Activated T-cell treated with anti-CD3 and anti-CD28 coated beads, Interleukin-2, amount 50 U/mL, for 24 hours (primary cell): ENCODE results near the gene SMAD4.

Experiments used
- DNase-seq: peaks from one replicate; pipeline ENCODE4 v3.0.0-alpha.2; 2020
- H3K27ac Mint-ChIP-seq: 2 replicates; pipeline ENCODE4 v1.8.0; 2020; ENCODE audit warnings: mild to moderate bottlenecking, mixed read lengths
- H3K27me3 Mint-ChIP-seq: 2 replicates; pipeline ENCODE4 v1.8.0; 2020; ENCODE audit warnings: mixed read lengths
- H3K36me3 Mint-ChIP-seq: 2 replicates; pipeline ENCODE4 v1.8.0; 2020; ENCODE audit warnings: low read depth, mixed read lengths
- H3K4me1 Mint-ChIP-seq: 2 replicates; pipeline ENCODE4 v1.8.0; 2020; ENCODE audit warnings: low read depth, mixed read lengths
- H3K4me3 Mint-ChIP-seq: 2 replicates; pipeline ENCODE4 v1.8.0; 2020; ENCODE audit warnings: mild to moderate bottlenecking, moderate library complexity, mixed read lengths
- H3K9me3 Mint-ChIP-seq: 2 replicates; pipeline ENCODE4 v1.8.0; 2020; ENCODE audit warnings: mixed read lengths

Gene SMAD4

GRCh38 chr18:51123936-51124486 lies 94.0 kb downstream of the SMAD4 start:
- no peaks in the 10 kb centered on the region for H3K9me3 Mint-ChIP-seq
- DNase-seq = no peak
- H3K27me3 Mint-ChIP-seq = no peaks in the 10 kb centered on the region

GRCh38 chr18:51125976-51126375 lies 96.0 kb downstream of the SMAD4 start:
- no peak for DNase-seq
- Mint-ChIP-seq H3K27me3 (no peaks in the 10 kb centered on the region), H3K36me3 (no peaks in the 10 kb centered on the region), H3K9me3 (no peaks in the 10 kb centered on the region), H3K4me3 (no peak overlapping the region), H3K4me1 (no peaks in the 10 kb centered on the region), H3K27ac (no peak overlapping the region)

More at GRCh38 chr18:51123936-51124486, 94.0 kb downstream of the SMAD4 start:
- no peak overlapping the region for H3K27ac Mint-ChIP-seq
- H3K36me3 Mint-ChIP-seq = no peaks in the 10 kb centered on the region
- no peak overlapping the region for H3K4me3 Mint-ChIP-seq
- H3K4me1 Mint-ChIP-seq = no peaks in the 10 kb centered on the region

- no peaks in the 10 kb centered on the region for H3K36me3 Mint-ChIP-seq
- no peaks in the 10 kb centered on the region for H3K27me3 Mint-ChIP-seq
- no peak for DNase-seq
- H3K4me1 Mint-ChIP-seq = no peaks in the 10 kb centered on the region
- no peak overlapping the region for H3K27ac Mint-ChIP-seq
- H3K4me3 Mint-ChIP-seq = no peak overlapping the region
- no peaks in the 10 kb centered on the region for H3K9me3 Mint-ChIP-seq
Observed at GRCh38 chr18:51127664-51128063, 97.7 kb downstream of the SMAD4 start.

- no peak overlapping the region for H3K27ac Mint-ChIP-seq
- H3K4me3 Mint-ChIP-seq = no peak overlapping the region
- H3K36me3 Mint-ChIP-seq = no peaks in the 10 kb centered on the region
- no peaks in the 10 kb centered on the region for H3K27me3 Mint-ChIP-seq
- no peak for DNase-seq
- no peaks in the 10 kb centered on the region for H3K9me3 Mint-ChIP-seq
- H3K4me1 Mint-ChIP-seq = no peaks in the 10 kb centered on the region
Observed at GRCh38 chr18:51128533-51128932, 98.5 kb downstream of the SMAD4 start.

- Mint-ChIP-seq H3K36me3 (no peaks in the 10 kb centered on the region), H3K4me1 (peaks cover 4% of the 10 kb centered on the region), H3K27ac (no peak overlapping the region), H3K4me3 (no peak overlapping the region), H3K27me3 (no peaks in the 10 kb centered on the region), H3K9me3 (no peaks in the 10 kb centered on the region)
- DNase-seq = no peak
Observed at GRCh38 chr18:51132256-51132935, 102.4 kb downstream of the SMAD4 start.

- H3K27me3 Mint-ChIP-seq = no peaks in the 10 kb centered on the region
- DNase-seq = no peak
- no peak overlapping the region for H3K4me3 Mint-ChIP-seq
- H3K4me1 Mint-ChIP-seq = peaks cover 4% of the 10 kb centered on the region
- H3K36me3 Mint-ChIP-seq = no peaks in the 10 kb centered on the region
- H3K9me3 Mint-ChIP-seq = no peaks in the 10 kb centered on the region
- no peak overlapping the region for H3K27ac Mint-ChIP-seq
Observed at GRCh38 chr18:51133580-51134160, 103.7 kb downstream of the SMAD4 start.
